Smooth muscle cell (in vitro differentiated cells): Measurements from ENCODE around the gene ENAM. TPM values are rescaled to one million over a fixed set of nuclear protein-coding genes. Genes with fewer than 3 reads are reported as not detected.
A peak's percentile ranks its signal among the peaks of the same experiment; 100 is the strongest.

Experiments used
- DNase-seq: peaks from one replicate; lab custom pipeline; 2025; ENCODE audit not compliant: unreplicated experiment; lab: John Stamatoyannopoulos, UW
- H2AFZ ChIP-seq: fragments of 200-600 bp; sonication (generic); 2 replicates; pipeline ENCODE4 v1.6.0; 2016; ENCODE audit warnings: antibody characterized with exemption, low read depth, mild to moderate bottlenecking
- H3F3A ChIP-seq: fragments of 200-600 bp; sonication (generic); 2 replicates; pipeline ENCODE4 v1.6.0; 2017; ENCODE audit warnings: antibody characterized with exemption, low read depth
- H3K27ac ChIP-seq: fragments of 200-600 bp; sonication (generic); 2 replicates; pipeline ENCODE4 v1.5.1; 2016; ENCODE audit warnings: low read depth, mild to moderate bottlenecking
- H3K27me3 ChIP-seq: fragments of 200-600 bp; sonication (generic); 2 replicates; pipeline ENCODE4 v1.6.1; 2016; ENCODE audit warnings: low read depth, mild to moderate bottlenecking
- H3K36me3 ChIP-seq: fragments of 200-600 bp; sonication (generic); 2 replicates; pipeline ENCODE4 v1.5.1; 2016; ENCODE audit warnings: low read depth
- H3K4me1 ChIP-seq: fragments of 200-600 bp; sonication (generic); 2 replicates; pipeline ENCODE4 v1.5.1; 2016; ENCODE audit warnings: low read depth
- H3K4me2 ChIP-seq: fragments of 200-600 bp; sonication (generic); 2 replicates; pipeline ENCODE4 v1.6.0; 2016; ENCODE audit warnings: mild to moderate bottlenecking
- H3K4me3 ChIP-seq: fragments of 200-600 bp; sonication (generic); 2 replicates; pipeline ENCODE4 v1.5.1; 2016; ENCODE audit warnings: mild to moderate bottlenecking
- H3K79me2 ChIP-seq: fragments of 200-600 bp; sonication (generic); 2 replicates; pipeline ENCODE4 v1.6.0; 2016; ENCODE audit warnings: low read depth, mild to moderate bottlenecking
- H3K9ac ChIP-seq: fragments of 200-600 bp; sonication (generic); 2 replicates; pipeline ENCODE4 v1.6.0; 2016; ENCODE audit warnings: low read depth
- H3K9me3 ChIP-seq: fragments of 200-600 bp; sonication (generic); replicated peaks from 2 replicates; pipeline ENCODE4 v1.5.1; 2016; ENCODE audit warnings: low read depth
- H4K20me1 ChIP-seq: fragments of 200-600 bp; sonication (generic); 2 replicates; pipeline ENCODE4 v1.6.0; 2016; ENCODE audit warnings: low read depth
- WGBS: methylation state at CpG from one replicate; pipeline ENCODE4 v1.1.7; 2016; ENCODE audit warnings: low lambda C conversion rate; 5-methylcytosine and 5-hydroxymethylcytosine counted together
- polyA plus RNA-seq: library from polyadenylated mRNA; unstranded; fragments of >200 nt; fragmentation: Nextera tagmentation; extraction: Ambion mirVana; gene quantifications from 2 replicates; pipeline ENCODE4 v1.2.1, GENCODE V29; 2016
- total RNA-seq: library from RNA; depleted of rRNA; stranded (reverse); fragments of >200 nt; gene quantifications from 2 replicates; pipeline ENCODE4 v1.2.3, GENCODE V29; 2014
- TF ChIP-seq, protein P1 (sequence below): fragments of 200-600 bp; sonication (generic); IDR thresholded peaks from 2 replicates; pipeline ENCODE4 v1.5.1; 2017; ENCODE audit warnings: borderline replicate concordance, mild to moderate bottlenecking, antibody characterized with exemption; ENCODE audit not compliant: insufficient read depth, poor library complexity, severe bottlenecking

Gene ENAM
- total and polyA plus RNA-seq, 2 experiments from 2014 or later: not detected

DNA sequence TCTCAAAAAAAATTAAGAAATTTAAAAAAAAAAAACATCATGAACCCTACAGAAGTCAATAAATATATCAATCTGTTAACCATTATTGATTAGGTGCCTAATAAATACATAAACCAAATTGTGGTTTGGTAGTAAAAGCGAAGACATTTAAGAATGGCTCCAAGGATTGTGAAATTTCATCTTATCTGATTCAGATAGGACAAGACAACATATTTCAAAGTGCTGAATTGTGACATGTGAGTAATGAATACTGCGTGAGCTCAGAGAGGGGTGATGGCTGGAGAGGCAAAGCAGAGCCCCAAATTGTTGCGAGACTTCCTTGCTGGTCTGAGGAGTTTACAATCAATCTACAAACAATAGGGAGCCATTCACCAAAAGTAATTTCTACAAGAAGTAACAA, 28.2 kb upstream of the ENAM start:
- Histone ChIP-seq H3F3A (no peaks in the 10 kb centered on the region), H3K79me2 (no peaks in the 10 kb centered on the region), H4K20me1 (no peaks in the 10 kb centered on the region), H3K4me3 (no peak overlapping the region), H3K36me3 (no peaks in the 10 kb centered on the region), H3K27me3 (no peaks in the 10 kb centered on the region), H3K9ac (no peak overlapping the region), H3K4me1 (no peaks in the 10 kb centered on the region), H3K27ac (no peak overlapping the region), H3K9me3 (no peaks in the 10 kb centered on the region), H3K4me2 (no peak overlapping the region), H2AFZ (no peak overlapping the region)
- 75% methylated on average over 3 of the region's 3 CpGs for WGBS
- TF ChIP-seq, protein P1, sequence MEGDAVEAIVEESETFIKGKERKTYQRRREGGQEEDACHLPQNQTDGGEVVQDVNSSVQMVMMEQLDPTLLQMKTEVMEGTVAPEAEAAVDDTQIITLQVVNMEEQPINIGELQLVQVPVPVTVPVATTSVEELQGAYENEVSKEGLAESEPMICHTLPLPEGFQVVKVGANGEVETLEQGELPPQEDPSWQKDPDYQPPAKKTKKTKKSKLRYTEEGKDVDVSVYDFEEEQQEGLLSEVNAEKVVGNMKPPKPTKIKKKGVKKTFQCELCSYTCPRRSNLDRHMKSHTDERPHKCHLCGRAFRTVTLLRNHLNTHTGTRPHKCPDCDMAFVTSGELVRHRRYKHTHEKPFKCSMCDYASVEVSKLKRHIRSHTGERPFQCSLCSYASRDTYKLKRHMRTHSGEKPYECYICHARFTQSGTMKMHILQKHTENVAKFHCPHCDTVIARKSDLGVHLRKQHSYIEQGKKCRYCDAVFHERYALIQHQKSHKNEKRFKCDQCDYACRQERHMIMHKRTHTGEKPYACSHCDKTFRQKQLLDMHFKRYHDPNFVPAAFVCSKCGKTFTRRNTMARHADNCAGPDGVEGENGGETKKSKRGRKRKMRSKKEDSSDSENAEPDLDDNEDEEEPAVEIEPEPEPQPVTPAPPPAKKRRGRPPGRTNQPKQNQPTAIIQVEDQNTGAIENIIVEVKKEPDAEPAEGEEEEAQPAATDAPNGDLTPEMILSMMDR: no peak
- DNase-seq: no peak

DNA sequence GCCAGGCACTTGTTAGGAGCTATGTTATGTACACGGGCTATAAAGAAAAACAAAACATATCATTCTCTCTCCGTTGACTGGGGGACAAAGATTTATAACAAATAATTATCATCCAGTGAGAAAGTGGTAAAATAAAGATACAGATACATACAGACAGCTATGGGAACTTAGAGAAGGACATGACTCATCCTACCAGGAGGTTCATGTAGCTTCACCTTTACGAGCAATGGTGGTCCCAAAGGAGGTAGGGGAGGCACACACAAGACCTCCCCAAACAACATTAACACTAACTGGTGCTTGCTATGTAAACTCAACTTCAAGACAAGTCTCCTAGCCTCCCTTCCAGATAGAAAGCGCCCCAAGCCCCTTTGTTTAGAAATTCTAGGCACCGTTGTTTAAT, 27.6 kb upstream of the ENAM start:
- Histone ChIP-seq H4K20me1 (no peaks in the 10 kb centered on the region), H3F3A (no peaks in the 10 kb centered on the region), H3K36me3 (no peaks in the 10 kb centered on the region), H3K79me2 (no peaks in the 10 kb centered on the region), H3K4me2 (no peak overlapping the region), H2AFZ (no peak overlapping the region), H3K9ac (no peak overlapping the region), H3K4me3 (no peak overlapping the region), H3K27ac (no peak overlapping the region), H3K9me3 (no peaks in the 10 kb centered on the region), H3K4me1 (no peaks in the 10 kb centered on the region), H3K27me3 (no peaks in the 10 kb centered on the region)
- 74% methylated on average over 5 of the region's 5 CpGs for WGBS
- no peak for DNase-seq
- TF ChIP-seq, protein P1: no peak

DNA sequence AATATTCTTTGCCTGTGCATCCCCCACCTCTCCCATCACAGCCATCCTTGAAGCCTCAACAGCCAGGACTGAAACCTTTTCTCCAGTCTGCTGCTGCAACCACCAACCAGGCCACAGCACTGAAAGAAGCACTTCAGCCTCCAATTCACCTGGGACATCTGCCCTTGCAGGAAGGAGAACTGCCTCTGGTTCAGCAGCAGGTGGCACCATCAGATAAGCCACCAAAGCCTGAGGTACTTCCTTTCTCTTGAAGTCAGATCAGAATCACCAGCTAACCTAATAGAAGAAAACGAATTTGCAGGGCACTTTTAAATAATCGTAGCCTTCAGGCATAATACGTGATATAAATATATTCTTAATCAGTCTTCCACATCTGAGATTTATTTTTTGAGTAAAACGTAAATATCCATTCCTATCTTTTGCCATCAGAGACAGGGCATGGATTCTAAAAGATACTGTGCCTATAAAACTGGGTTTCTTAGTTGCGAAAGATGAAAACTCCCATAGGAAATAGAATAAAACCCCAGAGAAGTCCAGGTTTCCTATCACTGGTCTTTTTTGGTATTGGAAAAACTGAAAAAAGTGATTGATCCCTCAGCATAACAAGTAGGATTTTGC, 27.0 kb upstream of the ENAM start:
- no peak overlapping the region for H2AFZ ChIP-seq

More for the DNA sequence above, 27.0 kb upstream of the ENAM start:
- Histone ChIP-seq H3K9ac (no peak overlapping the region), H4K20me1 (no peaks in the 10 kb centered on the region), H3K27ac (no peak overlapping the region), H3K36me3 (no peaks in the 10 kb centered on the region), H3K4me1 (no peaks in the 10 kb centered on the region), H3K4me2 (no peak overlapping the region), H3K4me3 (no peak overlapping the region), H3K9me3 (no peaks in the 10 kb centered on the region), H3K27me3 (no peaks in the 10 kb centered on the region), H3K79me2 (no peaks in the 10 kb centered on the region), H3F3A (no peaks in the 10 kb centered on the region)
- WGBS: 43% methylated on average over 5 of the region's 5 CpGs
- DNase-seq: no peak
- TF ChIP-seq, protein P1: peak; percentile 44
